ENCODE results near the gene AP1M1. TPM values are rescaled to one million over a fixed set of nuclear protein-coding genes. Genes with fewer than 3 reads are reported as not detected.

Gene AP1M1
- total and polyA plus RNA-seq, 2 donors: 30.6 to 72.9 TPM

DNA sequence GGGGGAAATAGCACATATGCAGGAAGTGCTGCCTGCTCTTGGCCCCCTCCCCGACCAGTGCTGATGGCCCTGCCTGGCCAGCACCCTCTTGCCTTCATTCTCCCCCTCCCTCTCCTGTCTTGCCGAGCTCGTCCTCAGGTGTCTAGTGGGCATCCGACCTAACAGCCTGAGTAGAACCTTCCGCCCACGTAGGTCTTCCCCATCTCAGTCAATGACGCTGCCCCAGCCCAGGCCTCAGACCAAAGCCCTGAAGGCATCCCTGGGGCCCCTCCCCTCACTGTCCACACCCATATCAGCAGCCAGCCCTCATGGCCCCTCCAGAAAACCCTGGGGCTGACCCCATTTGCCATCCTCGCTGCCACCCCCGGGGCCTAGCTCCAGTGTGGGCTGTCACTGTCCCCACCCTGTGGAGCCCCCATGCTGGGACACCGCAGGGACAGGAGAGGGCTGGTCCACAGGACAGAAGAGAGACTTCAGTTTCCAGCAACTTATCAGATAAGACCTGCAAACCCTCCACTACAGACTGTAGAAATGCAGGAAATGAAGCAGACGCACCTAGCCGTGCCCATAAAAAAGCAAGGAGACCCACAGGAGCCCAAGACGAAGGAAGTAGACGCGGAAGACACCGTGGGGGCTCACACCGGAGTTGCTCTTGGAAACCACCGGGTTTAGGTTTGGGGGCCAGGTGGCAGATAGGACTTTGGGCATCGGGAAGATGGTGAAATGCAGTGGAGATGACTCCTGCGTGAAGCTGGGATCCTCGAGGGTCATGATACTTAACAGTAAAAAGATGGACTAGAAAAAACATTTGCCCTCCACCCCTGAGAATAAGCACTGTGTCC lies 38.3 kb downstream of the AP1M1 start:
- H3K36me3 ChIP-seq (ENCODE audit: insufficient read depth): no peaks in the 10 kb centered on the region
- 92% methylated on average over 21 of the region's 21 CpGs for WGBS
- H3K4me3 ChIP-seq (ENCODE audit: low read depth, low read length): no peak overlapping the region
- no peak for DNase-seq (ENCODE audit: extremely low spot score)
- no peak overlapping the region for H3K27ac ChIP-seq (ENCODE audit: low read depth)
- H3K4me1 ChIP-seq (ENCODE audit: insufficient read depth): no peaks in the 10 kb centered on the region

- WGBS: 16% methylated on average over 2 of the region's 2 CpGs
Observed at GRCh38 chr19:16244091-16244490, 46.4 kb downstream of the AP1M1 start.

GRCh38 chr19:16247353-16248182 lies 49.9 kb downstream of the AP1M1 start:
- DNase-seq (ENCODE audit: extremely low spot score): peak; percentile 7
- H3K27ac ChIP-seq (ENCODE audit: low read depth): no peak overlapping the region
- 43% methylated on average over 18 of the region's 18 CpGs for WGBS
- no peaks in the 10 kb centered on the region for H3K36me3 ChIP-seq (ENCODE audit: insufficient read depth)
- no peaks in the 10 kb centered on the region for H3K4me1 ChIP-seq (ENCODE audit: insufficient read depth)
- H3K4me3 ChIP-seq (ENCODE audit: low read depth, low read length): no peak overlapping the region

More at GRCh38 chr19:16244091-16244490, 46.4 kb downstream of the AP1M1 start:
- Histone ChIP-seq H3K4me3 (ENCODE audit: low read depth, low read length) (no peak overlapping the region), H3K4me1 (ENCODE audit: insufficient read depth) (no peaks in the 10 kb centered on the region), H3K27ac (ENCODE audit: low read depth) (no peak overlapping the region), H3K36me3 (ENCODE audit: insufficient read depth) (no peaks in the 10 kb centered on the region)
- DNase-seq (ENCODE audit: extremely low spot score): no peak

DNA sequence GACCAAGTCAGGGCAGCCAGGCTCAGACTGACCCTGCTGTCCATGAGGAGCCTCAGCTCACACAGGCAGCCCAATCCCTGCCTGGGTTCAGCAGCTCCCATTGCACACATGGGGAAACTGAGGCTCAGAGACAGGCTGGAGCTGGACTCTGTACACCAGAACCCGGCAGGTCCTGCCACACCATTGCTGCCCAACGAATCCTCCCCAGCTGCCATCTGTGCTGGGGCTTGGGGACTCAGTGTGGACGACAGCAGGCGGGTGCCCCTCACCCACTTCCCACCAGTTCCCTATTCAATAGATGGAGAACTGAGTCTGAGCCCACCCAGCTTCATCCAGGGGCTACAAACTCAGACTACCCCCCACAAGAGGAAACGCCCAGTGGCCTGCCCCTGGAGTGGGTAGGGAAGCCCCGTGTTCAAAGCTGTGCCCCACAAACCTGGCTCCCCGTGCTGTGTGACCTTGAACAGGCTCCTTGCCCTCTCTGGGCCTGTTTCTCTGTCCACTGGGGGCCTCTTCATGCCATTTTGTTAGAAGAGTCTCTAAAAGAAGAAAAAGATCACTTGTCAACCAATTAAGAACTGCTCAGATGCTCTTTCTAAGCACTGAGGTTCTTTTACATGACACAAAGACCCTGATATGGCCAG lies 50.8 kb downstream of the AP1M1 start:
- WGBS: 89% methylated on average over 7 of the region's 7 CpGs
- DNase-seq (ENCODE audit: extremely low spot score): no peak
- H3K27ac ChIP-seq (ENCODE audit: low read depth): no peak overlapping the region
- H3K4me3 ChIP-seq (ENCODE audit: low read depth, low read length): no peak overlapping the region
- no peaks in the 10 kb centered on the region for H3K36me3 ChIP-seq (ENCODE audit: insufficient read depth)
- H3K4me1 ChIP-seq (ENCODE audit: insufficient read depth): no peaks in the 10 kb centered on the region

GRCh38 chr19:16249826-16250404 lies 52.2 kb downstream of the AP1M1 start:
- WGBS: 90% methylated on average over 10 of the region's 10 CpGs
- no peak for DNase-seq (ENCODE audit: extremely low spot score)
- no peak overlapping the region for H3K4me3 ChIP-seq (ENCODE audit: low read depth, low read length)

GRCh38 chr19:16252459-16253205 lies 54.9 kb downstream of the AP1M1 start:
- 85% methylated on average over 23 of the region's 23 CpGs for WGBS
- no peaks in the 10 kb centered on the region for H3K4me1 ChIP-seq (ENCODE audit: insufficient read depth)

More at GRCh38 chr19:16249826-16250404, 52.2 kb downstream of the AP1M1 start:
- H3K36me3 ChIP-seq (ENCODE audit: insufficient read depth): no peaks in the 10 kb centered on the region
- no peaks in the 10 kb centered on the region for H3K4me1 ChIP-seq (ENCODE audit: insufficient read depth)
- no peak overlapping the region for H3K27ac ChIP-seq (ENCODE audit: low read depth)

DNA sequence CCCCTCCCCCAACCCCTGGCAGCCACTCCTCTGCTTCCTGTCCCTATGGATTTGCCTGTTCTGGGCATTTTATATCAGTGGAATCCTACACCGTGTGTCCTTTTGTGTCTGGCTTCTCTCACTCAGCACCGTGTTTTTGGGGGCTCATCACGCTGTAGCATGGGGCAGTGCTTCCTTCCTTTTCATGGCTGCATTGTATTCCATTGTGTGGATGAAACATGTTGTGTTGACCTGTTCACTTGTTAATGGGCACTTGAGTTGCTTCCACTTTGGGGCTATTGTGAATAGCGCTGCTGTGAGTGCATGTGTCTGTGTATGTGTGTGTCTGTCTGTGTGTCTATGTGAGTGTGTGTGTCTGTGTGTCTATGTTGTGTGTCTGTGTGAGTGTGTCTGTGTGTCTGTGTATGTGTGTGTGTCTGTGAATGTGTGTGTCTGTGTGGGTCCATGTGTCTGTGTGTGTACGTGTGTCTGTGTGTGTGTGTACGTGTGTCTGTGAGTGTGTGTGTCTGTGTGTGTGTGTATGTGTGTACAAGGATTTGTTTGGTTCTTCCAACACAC lies 57.2 kb downstream of the AP1M1 start:
- H3K4me3 ChIP-seq (ENCODE audit: low read depth, low read length): no peak overlapping the region
- no peaks in the 10 kb centered on the region for H3K4me1 ChIP-seq (ENCODE audit: insufficient read depth)
- no peaks in the 10 kb centered on the region for H3K36me3 ChIP-seq (ENCODE audit: insufficient read depth)
- DNase-seq (ENCODE audit: extremely low spot score): no peak
- WGBS: 84% methylated on average over 6 of the region's 6 CpGs
- no peak overlapping the region for H3K27ac ChIP-seq (ENCODE audit: low read depth)

More at GRCh38 chr19:16252459-16253205, 54.9 kb downstream of the AP1M1 start:
- no peak overlapping the region for H3K27ac ChIP-seq (ENCODE audit: low read depth)
- H3K4me3 ChIP-seq (ENCODE audit: low read depth, low read length): no peak overlapping the region
- no peak for DNase-seq (ENCODE audit: extremely low spot score)
- no peaks in the 10 kb centered on the region for H3K36me3 ChIP-seq (ENCODE audit: insufficient read depth)

GRCh38 chr19:16257509-16258002 lies 59.8 kb downstream of the AP1M1 start:
- H3K27ac ChIP-seq (ENCODE audit: low read depth): no peak overlapping the region

DNA sequence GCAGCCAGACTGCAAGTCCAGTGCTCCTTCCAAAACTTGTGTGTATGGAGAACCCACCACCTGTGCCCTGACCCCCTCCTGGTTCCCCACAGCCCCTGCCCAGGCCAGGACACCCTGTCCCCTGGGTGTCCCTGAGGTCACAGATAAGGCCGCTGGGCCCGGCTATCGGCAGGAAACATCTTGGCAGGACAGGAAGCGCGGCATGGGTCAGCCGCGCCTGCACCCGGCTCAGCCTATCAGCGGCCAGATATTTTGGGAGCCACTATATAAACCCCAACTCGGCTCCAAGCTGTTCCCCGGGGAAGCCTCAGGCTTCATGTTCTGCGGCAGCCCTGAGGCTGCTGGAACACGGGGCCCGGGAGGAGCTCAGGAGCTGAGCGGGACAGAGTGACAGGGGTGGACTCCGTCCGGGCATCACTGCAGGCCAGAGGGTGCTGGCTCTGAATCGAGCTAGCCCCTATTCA lies 60.8 kb downstream of the AP1M1 start:
- no peak for DNase-seq (ENCODE audit: extremely low spot score)
- Histone ChIP-seq H3K36me3 (ENCODE audit: insufficient read depth) (no peaks in the 10 kb centered on the region), H3K27ac (ENCODE audit: low read depth) (no peak overlapping the region), H3K4me1 (ENCODE audit: insufficient read depth) (no peaks in the 10 kb centered on the region), H3K4me3 (ENCODE audit: low read depth, low read length) (no peak overlapping the region)
- WGBS: 56% methylated on average over 18 of the region's 18 CpGs

More at GRCh38 chr19:16257509-16258002, 59.8 kb downstream of the AP1M1 start:
- Histone ChIP-seq H3K4me3 (ENCODE audit: low read depth, low read length) (no peak overlapping the region), H3K36me3 (ENCODE audit: insufficient read depth) (no peaks in the 10 kb centered on the region), H3K4me1 (ENCODE audit: insufficient read depth) (no peaks in the 10 kb centered on the region)
- DNase-seq (ENCODE audit: extremely low spot score): no peak
- 92% methylated on average over 8 of the region's 8 CpGs for WGBS

DNA sequence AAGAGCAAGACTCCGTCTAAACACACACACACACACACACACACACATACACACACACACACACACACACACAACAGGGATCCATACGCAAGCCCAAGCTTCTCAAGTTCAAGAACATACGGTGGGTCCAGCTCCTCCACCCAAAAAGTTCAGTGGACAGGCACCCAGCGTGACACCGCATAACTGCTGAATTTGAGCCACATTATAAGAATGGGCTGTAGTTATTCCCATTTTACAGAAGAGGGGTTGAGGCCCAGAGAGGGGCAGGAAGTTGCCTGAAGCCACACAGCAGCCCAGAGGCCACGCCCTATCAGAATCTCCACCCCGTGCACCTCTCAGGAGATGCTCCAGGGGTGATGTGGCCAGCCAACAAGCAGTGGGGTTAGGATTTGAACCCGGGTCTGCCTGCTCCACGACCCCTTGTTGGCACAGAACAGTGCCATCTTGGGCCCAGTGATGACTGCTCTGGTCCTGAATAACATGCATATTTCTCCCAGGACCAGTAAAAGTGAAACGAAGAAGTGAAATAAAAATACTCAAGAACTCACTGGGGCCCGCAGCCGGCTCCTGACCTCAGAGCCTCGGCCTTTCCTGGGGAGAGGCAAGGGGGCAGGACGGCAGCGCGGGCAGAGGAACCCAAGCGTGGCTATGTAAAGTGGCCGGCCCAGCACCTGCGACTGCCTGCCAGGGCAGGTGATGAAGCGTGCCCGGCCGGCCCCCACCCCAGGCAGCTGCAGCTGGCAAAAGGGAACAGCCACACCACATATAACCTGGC lies 61.9 kb downstream of the AP1M1 start:
- Histone ChIP-seq H3K4me1 (ENCODE audit: insufficient read depth) (no peaks in the 10 kb centered on the region), H3K27ac (ENCODE audit: low read depth) (no peak overlapping the region), H3K4me3 (ENCODE audit: low read depth, low read length) (no peak overlapping the region), H3K36me3 (ENCODE audit: insufficient read depth) (no peaks in the 10 kb centered on the region)
- DNase-seq (ENCODE audit: extremely low spot score): no peak
- 82% methylated on average over 22 of the region's 22 CpGs for WGBS

GRCh38 chr19:16260160-16260811 lies 62.6 kb downstream of the AP1M1 start:
- H3K27ac ChIP-seq (ENCODE audit: low read depth): no peak overlapping the region
- no peak overlapping the region for H3K4me3 ChIP-seq (ENCODE audit: low read depth, low read length)
- no peaks in the 10 kb centered on the region for H3K36me3 ChIP-seq (ENCODE audit: insufficient read depth)
- DNase-seq (ENCODE audit: extremely low spot score): no peak
- 89% methylated on average over 4 of the region's 4 CpGs for WGBS
- H3K4me1 ChIP-seq (ENCODE audit: insufficient read depth): no peaks in the 10 kb centered on the region

Data from urinary bladder (tissue), 4 donors.